HepG2 (cell line): ENCODE results near the gene CRYZ. TPM values are rescaled to one million over a fixed set of nuclear protein-coding genes. Genes with fewer than 3 reads are reported as not detected.

ENCODE experiments used
- ARID2 ChIP-seq: sonication (generic); formaldehyde crosslinking; IDR thresholded peaks from 2 replicates; pipeline ENCODE4 v1.8.1; 2022; ENCODE audit warnings: mild to moderate bottlenecking, missing genetic modification reagents, borderline replicate concordance
- CHD4 ChIP-seq: fragments of 200-600 bp; sonication (generic); IDR thresholded peaks from 2 replicates; pipeline ENCODE4 v1.7.0; 2017; ENCODE audit warnings: mild to moderate bottlenecking, low read length, borderline replicate concordance
- HNRNPLL ChIP-seq: fragments of 200-400 bp; formaldehyde crosslinking; IDR thresholded peaks from 2 replicates; pipeline ENCODE4 v1.6.1; 2017; ENCODE audit warnings: mild to moderate bottlenecking, low read depth, low read length; ENCODE audit not compliant: poor library complexity, severe bottlenecking
- MIXL1 ChIP-seq: IDR thresholded peaks from 2 replicates; pipeline ENCODE4 v1.6.1; 2016
- NFIC ChIP-seq: IDR thresholded peaks from 2 replicates; pipeline ENCODE4 v1.6.1; 2012; ENCODE audit warnings: mild to moderate bottlenecking, low read length, inconsistent platforms
- RAD21 ChIP-seq: fragments of 450-650 bp; formaldehyde crosslinking; IDR thresholded peaks from 2 replicates; pipeline ENCODE4 v1.5.0; 2020; ENCODE audit warnings: mild to moderate bottlenecking
- ZNF644 ChIP-seq: IDR thresholded peaks from 2 replicates; pipeline ENCODE4 v1.6.1; 2016; ENCODE audit warnings: low read depth
- polyA plus RNA-seq, 8 experiments: library from polyadenylated mRNA; depleted of rRNA in 3 of 8; stranded (reverse) in 7 of 8; unstranded in 1 of 8; fragments of >200 nt; fragmentation: Illumina TruSeq in 4 of 8; extraction: Trizol in 4 of 8; gene quantifications; 2 replicates each; pipeline versions ENCODE4 v1.2.1 to v1.2.3, GENCODE V29; 2011 to 2016; ENCODE audit warnings: low read depth in 4 of 8, missing spikeins in 1 of 8, mixed read lengths in 1 of 8; ENCODE audit not compliant: insufficient read depth in 1 of 8
- total RNA-seq, 5 experiments: library from RNA; depleted of rRNA; stranded (reverse); fragments of >200 nt; fragmentation: Illumina TruSeq; extraction: Trizol; gene quantifications; 2 replicates each; pipeline ENCODE4 v1.2.3, GENCODE V29; 2016; ENCODE audit warnings: low read depth in 1 of 5
- TF ChIP-seq, protein P1 (sequence below), 2 experiments: sonication (generic) in 1 of 2; formaldehyde crosslinking in 1 of 2; IDR thresholded peaks; 2 replicates each; pipeline versions ENCODE4 v1.4.0 to v1.6.1; 2018 to 2020; ENCODE audit warnings: missing genetic modification reagents in 2 of 2, borderline replicate concordance in 1 of 2, low read depth in 1 of 2, mild to moderate bottlenecking in 1 of 2, missing biosample characterization in 1 of 2
- TF ChIP-seq, protein P2 (sequence below): sonication (generic); formaldehyde crosslinking; IDR thresholded peaks from 2 replicates; pipeline ENCODE4 v1.4.0; 2020; ENCODE audit warnings: missing genetic modification reagents

Gene CRYZ
- total and polyA plus RNA-seq, 2 of the 13 experiments (the other 11 are each of a cell fraction or from before 2014, with no cell fraction given), result 115 to 211 TPM

DNA sequence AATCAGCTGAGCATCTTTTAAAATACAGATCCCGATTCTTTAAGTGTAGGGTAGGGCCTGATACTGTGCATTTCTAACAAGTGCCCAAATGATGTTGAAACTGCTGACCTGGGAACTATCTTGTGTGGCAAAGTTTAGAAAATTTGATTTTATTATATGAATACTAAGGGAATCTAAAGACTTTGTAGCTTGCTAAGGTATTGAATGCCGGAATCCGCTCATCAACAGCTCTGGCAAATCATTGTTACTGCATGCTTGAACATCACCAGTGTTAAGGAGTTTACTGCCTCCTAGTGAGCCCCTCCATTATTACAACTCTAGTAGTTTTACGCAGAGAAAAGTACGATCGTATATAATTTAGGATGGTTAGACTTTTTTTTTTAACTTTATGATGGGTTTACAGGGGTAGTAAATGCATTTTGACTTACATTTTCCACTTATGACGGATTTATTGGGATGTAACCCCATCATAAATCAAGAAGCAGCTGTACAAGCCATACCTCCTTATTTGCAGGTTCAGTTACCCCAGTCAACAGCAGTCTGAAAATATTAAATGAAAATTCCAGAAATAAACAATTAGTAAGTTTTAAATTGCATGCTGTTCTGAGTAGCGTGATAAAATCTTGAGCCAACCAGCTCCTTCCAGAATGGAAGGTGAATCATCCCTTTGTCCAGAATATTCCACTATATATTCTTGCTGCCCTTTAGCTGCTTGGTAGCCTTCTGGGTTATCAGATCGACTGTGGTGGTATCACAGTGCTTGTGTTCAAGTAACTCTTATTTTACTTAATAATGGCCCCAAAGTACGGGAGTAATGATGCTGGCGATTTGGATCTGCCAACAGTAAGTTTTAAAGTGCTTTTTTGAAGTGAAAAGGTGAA, 994 bp upstream of the CRYZ start (continued):
- TF ChIP-seq, protein P1, sequence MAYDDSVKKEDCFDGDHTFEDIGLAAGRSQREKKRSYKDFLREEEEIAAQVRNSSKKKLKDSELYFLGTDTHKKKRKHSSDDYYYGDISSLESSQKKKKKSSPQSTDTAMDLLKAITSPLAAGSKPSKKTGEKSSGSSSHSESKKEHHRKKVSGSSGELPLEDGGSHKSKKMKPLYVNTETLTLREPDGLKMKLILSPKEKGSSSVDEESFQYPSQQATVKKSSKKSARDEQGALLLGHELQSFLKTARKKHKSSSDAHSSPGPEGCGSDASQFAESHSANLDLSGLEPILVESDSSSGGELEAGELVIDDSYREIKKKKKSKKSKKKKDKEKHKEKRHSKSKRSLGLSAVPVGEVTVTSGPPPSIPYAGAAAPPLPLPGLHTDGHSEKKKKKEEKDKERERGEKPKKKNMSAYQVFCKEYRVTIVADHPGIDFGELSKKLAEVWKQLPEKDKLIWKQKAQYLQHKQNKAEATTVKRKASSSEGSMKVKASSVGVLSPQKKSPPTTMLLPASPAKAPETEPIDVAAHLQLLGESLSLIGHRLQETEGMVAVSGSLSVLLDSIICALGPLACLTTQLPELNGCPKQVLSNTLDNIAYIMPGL (CRISPR knock-in tag; IDR thresholded peaks at IDR 0.05; ENCODE audit: borderline replicate concordance in 1 of 2, low read depth in 1 of 2), result peak in 1 of 2 experiments; percentile 60; a peak in 2 of 4 replicates
- peak; percentile 32; the same call in 1 of the 2 replicates for TF ChIP-seq CHD4
- TF ChIP-seq ARID2 (CRISPR knock-in tag), result 0 out of 2 replicates have a peak, but pooled peaks have one; percentile 7
- TF ChIP-seq HNRNPLL, result peak; percentile 37
- TF ChIP-seq MIXL1, result peak; percentile 42; the same call in 1 of the 2 replicates
- peak; percentile 26; the same call in 1 of the 2 replicates for TF ChIP-seq RAD21 (CRISPR knock-in tag)
- 0 out of 2 replicates have a peak, but pooled peaks have one; percentile 11 for TF ChIP-seq ZNF644 (CRISPR knock-in tag)
- 0 out of 2 replicates have a peak, but pooled peaks have one; percentile 2 for TF ChIP-seq NFIC
- TF ChIP-seq, protein P2, sequence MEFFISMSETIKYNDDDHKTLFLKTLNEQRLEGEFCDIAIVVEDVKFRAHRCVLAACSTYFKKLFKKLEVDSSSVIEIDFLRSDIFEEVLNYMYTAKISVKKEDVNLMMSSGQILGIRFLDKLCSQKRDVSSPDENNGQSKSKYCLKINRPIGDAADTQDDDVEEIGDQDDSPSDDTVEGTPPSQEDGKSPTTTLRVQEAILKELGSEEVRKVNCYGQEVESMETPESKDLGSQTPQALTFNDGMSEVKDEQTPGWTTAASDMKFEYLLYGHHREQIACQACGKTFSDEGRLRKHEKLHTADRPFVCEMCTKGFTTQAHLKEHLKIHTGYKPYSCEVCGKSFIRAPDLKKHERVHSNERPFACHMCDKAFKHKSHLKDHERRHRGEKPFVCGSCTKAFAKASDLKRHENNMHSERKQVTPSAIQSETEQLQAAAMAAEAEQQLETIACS (CRISPR knock-in tag), result no peak
